Stimulated activated CD4-positive, alpha-beta T cell treated with anti-CD3 and anti-CD28 coated beads, Interleukin-2, amount 100 ng/mL, for 24 hours (primary cell): ENCODE results near the gene STARD13.

ENCODE experiments used
- DNase-seq, 2 donors: peaks; one replicate each; pipeline ENCODE4 v3.0.0-alpha.2; 2020

STARD13 gene

GRCh38 chr13:33227927-33228647, 57.5 kb downstream of the STARD13 start:
- DNase-seq, result no peak

DNA sequence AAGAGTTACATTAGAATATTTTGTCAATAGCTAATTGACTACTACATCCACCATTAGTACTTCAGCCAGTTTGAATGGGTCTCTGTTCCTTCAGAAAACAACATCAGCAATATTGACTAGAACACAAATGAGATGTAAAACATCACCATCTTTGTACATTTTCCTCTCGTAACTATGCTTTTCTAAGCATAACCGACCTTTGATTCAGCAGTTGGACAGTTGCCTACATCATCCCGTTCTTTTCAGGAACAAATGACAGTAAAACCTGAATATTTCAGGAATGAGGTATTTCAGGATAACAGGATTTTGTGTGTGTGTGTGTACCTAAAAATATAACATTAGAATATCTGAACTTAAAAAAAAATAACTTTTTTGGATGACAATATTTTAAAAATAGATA, 60.9 kb downstream of the STARD13 start:
- no peak for DNase-seq

DNA sequence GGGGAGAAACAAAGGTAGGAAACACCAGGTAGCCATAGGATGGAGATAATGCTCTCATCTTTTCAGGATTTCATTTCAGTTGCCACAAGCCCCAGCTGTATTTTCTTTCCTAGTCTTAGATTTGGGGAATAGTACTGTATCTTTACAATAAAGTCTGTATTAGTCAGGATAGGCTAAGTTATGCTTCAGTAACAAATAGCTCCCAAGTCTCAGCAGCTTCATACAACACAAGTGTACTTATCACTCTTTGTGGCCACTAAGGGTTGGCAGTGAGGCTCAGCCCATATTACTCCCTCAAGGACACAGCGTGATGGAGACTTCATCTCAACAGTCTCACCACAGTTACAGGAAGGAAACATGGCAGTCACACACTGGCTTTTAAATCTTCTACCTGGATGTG, 61.4 kb downstream of the STARD13 start:
- DNase-seq, result no peak

GRCh38 chr13:33219926-33220325, 65.6 kb downstream of the STARD13 start:
- DNase-seq, result no peak

GRCh38 chr13:33218426-33218825, 67.1 kb downstream of the STARD13 start:
- DNase-seq, result no peak

DNA sequence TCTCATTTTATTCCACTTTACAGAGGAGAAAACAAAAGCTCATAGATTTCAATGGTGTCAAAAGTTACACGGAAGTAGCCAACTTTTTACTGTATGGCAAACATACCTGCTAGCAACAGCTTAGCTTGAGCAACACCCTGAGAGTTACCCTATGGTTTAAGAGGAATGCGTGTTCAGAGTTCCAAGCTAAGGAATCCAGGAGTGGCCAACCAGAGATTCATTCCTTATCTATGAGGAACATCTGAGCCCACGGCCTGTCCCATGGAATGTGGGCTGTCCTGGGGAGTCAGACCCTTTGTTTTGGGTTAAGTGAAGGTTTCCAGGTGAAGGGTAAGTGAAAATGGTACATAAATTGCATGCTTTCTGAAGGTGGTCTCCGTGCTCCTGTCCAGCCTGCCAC, 67.5 kb downstream of the STARD13 start:
- DNase-seq, result no peak

GRCh38 chr13:33217256-33217655, 68.3 kb downstream of the STARD13 start:
- DNase-seq, result no peak

DNA sequence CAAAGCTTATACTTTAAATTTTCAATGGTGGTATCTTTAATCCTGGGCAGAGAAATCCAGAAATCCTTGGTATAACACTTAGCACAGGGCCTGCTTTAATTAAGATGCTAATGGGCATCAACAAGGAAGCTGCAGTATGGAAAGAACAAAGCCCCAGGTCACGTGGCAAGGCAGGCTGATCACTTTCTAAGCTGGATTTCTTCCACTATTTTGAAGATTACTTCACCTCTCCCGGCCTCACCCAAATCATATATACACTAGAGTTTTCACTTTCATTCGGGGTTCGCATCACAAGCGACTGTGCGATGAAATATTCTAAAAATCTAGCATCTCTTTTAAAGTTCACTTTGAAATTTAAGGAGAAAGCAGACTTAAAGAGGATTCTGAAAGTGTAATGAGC, 71.8 kb downstream of the STARD13 start:
- DNase-seq, result no peak

GRCh38 chr13:33213024-33213768, 72.4 kb downstream of the STARD13 start:
- no peak for DNase-seq

DNA sequence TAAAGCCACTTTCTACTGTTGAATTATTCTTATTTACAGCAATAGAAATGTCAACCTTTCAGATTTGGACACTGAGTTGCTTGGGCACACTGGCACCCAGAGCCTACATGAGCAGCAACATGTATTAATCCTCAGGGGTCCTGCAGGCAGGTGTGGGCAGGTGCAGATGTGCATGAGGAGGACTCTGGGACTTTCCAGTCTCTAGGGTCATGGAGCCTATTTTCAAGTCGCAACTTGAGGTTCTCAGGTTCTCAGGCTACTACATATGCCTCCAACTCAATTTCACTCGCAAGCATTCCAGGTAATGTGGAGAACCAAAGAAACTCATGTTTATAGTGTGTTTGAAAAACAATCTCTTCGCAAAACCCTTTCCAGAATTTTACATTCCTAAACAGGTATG, 73.2 kb downstream of the STARD13 start:
- no peak for DNase-seq

DNA sequence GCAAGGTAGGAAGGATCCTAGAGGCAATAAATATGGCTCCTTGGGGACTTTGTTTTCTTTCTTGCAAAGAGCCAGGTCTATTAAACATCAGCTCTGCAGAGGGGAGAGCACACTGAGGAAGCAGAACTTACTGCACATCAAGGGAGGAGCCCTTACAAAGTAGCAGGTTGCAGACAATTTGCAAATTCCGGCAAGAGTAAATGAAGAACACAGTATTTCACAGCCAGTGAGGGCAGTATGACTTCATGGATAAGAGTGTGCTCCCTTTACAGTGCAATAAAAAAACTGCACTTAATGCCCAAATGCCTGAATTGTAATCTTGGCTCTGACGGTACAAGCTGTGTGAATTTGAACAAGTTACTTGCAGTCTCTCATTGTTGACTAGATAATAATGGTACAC, 75.5 kb downstream of the STARD13 start:
- no peak for DNase-seq

DNA sequence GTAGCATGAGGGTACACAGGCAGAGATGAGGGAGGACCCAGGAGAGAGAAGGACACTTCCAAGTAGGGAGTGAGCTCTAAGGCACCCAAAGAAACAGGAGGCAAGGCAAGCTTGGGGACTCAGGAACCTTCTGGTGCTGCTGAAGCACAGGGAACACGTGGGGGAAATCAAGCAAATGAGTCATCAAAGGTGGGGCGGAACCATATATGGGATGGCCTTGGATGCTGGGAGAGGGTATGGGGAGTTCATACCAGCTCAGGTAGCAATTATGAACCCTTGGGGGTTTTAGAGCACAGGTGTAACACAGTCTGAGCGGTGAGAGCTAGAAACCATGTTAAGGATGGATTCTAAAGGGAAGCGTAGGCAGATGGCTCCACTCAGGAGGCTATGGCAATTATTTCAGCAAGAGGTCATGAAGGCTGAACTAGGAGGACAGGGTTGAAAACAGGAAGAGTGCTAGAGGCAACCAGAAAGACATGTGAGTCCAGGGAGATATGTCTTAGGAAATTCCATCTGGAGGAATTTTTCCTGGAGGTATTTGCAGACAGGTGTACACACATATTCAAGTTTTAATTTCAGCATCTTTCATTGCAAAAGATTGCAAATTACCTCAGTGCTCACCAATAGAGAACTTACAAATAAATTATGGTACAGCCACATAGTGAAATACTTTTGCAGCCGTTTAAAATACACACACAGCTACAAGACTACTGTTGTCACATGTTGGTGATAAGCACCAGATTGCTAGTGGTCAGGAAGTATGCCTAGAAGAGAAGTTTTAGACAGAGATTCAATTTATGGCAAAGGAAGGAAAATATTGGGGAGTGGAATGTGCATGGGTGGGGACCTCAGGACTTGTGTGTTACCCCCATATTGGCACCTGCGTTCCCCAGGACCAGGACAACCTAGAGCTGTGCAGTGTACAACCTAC, 77.0 kb downstream of the STARD13 start:
- DNase-seq, result no peak

DNA sequence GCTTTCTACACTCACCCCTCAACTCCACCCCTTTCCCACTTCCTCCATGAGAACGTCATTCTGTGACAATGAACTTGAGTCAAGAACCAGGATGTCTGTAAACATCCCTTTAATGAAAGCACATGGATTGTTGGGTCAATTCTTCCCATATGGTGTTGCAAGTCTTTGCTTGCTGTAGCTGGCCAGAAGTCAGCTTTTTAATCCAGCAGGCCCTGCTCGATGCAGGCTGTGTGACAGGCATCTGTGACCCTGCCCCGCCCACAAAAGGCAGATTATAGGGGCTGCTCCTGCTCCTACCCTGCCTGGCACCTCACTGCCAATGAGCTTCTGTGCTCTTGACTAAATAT, 78.0 kb downstream of the STARD13 start:
- DNase-seq, result no peak

- no peak for DNase-seq
Observed at GRCh38 chr13:33206945-33207614, 78.5 kb downstream of the STARD13 start.

DNA sequence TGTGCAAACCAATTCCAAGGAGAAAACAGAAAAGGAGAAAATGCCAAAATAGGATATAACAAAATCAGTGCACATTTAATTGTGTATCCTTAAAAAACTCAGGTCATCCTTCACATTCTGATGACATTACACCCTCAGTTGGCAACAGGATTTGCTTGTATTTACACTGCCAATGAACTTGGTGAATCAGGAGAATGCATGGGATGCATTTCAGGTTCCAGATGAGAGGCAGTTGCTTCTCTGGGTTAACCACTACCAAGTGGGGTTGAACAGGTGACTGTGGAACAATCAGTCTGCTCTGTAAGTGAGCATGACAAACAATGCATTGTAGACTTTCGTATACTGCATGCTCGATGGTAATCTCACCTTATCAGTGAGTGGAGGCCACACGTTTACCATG, 79.1 kb downstream of the STARD13 start:
- no peak for DNase-seq

DNA sequence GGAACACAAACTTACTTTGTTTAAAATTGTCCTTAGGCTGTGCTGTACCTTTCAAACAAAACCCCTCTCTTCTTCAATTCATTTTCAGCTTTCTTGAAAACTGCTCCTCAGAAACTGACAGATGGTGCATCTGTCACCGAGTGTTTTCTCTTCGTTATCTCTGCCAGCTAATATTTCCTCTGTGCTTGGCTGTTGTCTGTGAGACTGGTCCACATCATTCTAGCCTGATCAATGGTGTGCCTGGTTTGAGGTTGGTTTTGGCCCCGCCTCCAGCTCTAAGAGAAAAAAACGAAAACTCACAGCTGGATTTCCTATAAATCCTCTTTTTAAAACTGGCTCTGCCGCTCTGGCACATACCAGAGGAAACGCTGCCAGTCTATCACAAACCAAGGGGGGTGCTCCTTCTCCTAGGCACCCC, 79.7 kb downstream of the STARD13 start:
- no peak for DNase-seq

DNA sequence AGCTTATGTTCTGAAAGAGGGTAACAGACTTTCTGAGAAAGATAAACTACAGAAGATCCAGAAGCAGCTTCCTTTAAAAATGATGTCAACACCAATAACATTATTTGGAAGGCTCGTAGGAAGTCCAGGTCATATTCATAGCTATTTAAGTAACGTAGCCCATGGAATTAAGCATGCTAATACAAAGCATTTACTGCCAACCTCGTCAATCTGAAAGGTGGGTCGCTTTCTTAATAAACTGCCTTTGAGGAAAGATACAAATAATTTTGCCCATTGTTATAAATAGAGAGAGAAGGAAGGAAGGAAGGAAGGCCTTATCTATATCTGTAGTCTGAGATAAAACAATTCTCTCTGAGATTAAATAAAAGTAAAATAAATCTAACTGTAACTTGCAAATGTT, 80.3 kb downstream of the STARD13 start:
- DNase-seq, result no peak

GRCh38 chr13:33204130-33204927, 81.2 kb downstream of the STARD13 start:
- DNase-seq, result no peak

DNA sequence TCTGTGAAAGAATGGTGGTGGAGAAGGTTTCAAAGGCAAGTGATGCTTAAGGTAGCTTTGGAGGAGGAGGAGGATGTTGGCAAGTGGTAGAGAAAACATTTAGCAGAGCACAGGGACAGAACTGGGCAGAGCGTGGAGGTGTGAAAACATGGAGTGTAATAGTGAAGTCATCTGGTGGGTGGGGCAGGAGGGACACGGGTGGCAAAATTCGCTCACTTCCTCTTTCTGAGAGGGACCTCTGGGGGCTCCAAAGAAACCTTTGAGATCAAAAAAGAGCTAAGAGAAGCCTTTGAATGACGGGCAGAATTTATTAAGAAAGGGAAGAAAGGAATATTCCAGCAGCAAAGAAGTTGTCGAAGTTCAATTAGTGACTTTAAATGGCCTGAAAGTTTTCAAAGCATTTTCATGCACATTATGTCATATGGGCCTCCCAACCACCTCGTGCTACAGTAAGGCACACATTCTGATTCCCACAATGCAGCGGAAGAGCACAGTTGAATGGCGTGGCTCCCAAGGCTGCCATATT, 82.8 kb downstream of the STARD13 start:
- DNase-seq, result no peak

GRCh38 chr13:33201659-33202058, 83.9 kb downstream of the STARD13 start:
- no peak for DNase-seq

- DNase-seq, result no peak
Observed at GRCh38 chr13:33199289-33199850, 86.2 kb downstream of the STARD13 start.
